Hepatocyte (in vitro differentiated cells): ENCODE data around the gene MYO3B. TPM values are rescaled to one million over a fixed set of nuclear protein-coding genes. Genes with fewer than 3 reads are reported as not detected.

Source experiments
- DNase-seq: peaks from one replicate; pipeline ENCODE4 v3.0.0-alpha.2; 2016; ENCODE audit warnings: low spot score
- H2AFZ ChIP-seq: fragments of 200-600 bp; sonication (generic); 2 replicates; pipeline ENCODE4 v1.6.0; 2016; ENCODE audit warnings: antibody characterized with exemption, mild to moderate bottlenecking
- H3K27ac ChIP-seq: fragments of 200-600 bp; sonication (generic); 2 replicates; pipeline ENCODE4 v1.5.1; 2016; ENCODE audit warnings: mild to moderate bottlenecking
- H3K27me3 ChIP-seq: fragments of 200-600 bp; sonication (generic); 2 replicates; pipeline ENCODE4 v1.6.1; 2016
- H3K36me3 ChIP-seq: fragments of 200-600 bp; sonication (generic); replicated peaks from 2 replicates; pipeline ENCODE4 v1.5.1; 2016; ENCODE audit warnings: low read depth; ENCODE audit not compliant: insufficient read depth
- H3K4me1 ChIP-seq: fragments of 200-600 bp; sonication (generic); 2 replicates; pipeline ENCODE4 v1.5.1; 2016; ENCODE audit warnings: mild to moderate bottlenecking, moderate library complexity; ENCODE audit not compliant: insufficient read depth
- H3K4me2 ChIP-seq: fragments of 200-600 bp; sonication (generic); 2 replicates; pipeline ENCODE4 v1.6.0; 2016
- H3K4me3 ChIP-seq: fragments of 200-600 bp; sonication (generic); 2 replicates; pipeline ENCODE4 v1.5.1; 2016; ENCODE audit warnings: mild to moderate bottlenecking
- H3K79me2 ChIP-seq: fragments of 200-600 bp; sonication (generic); 2 replicates; pipeline ENCODE4 v1.6.0; 2017; ENCODE audit warnings: mild to moderate bottlenecking
- H3K9me2 ChIP-seq: fragments of 200-600 bp; sonication (generic); replicated peaks from 2 replicates; pipeline ENCODE4 v1.6.0; 2017; ENCODE audit warnings: mild to moderate bottlenecking; ENCODE audit not compliant: insufficient read depth
- H3K9me3 ChIP-seq: fragments of 200-600 bp; sonication (generic); 2 replicates; pipeline ENCODE4 v1.5.1; 2016; ENCODE audit warnings: low read depth, mild to moderate bottlenecking
- H4K20me1 ChIP-seq: fragments of 200-600 bp; sonication (generic); 2 replicates; pipeline ENCODE4 v1.6.0; 2016; ENCODE audit warnings: mild to moderate bottlenecking; ENCODE audit not compliant: insufficient read depth, poor library complexity, severe bottlenecking
- CTCF ChIP-seq: fragments of 200-600 bp; sonication (generic); IDR thresholded peaks from 2 replicates; pipeline ENCODE4 v1.5.1; 2016; ENCODE audit warnings: antibody characterized with exemption, mild to moderate bottlenecking; ENCODE audit not compliant: poor library complexity
- EZH2 ChIP-seq: fragments of 200-600 bp; sonication (generic); IDR thresholded peaks from 2 replicates; pipeline ENCODE4 v1.6.1; 2016; ENCODE audit warnings: antibody characterized with exemption, mild to moderate bottlenecking, borderline replicate concordance
- EZH2phosphoT487 ChIP-seq: fragments of 200-600 bp; sonication (generic); IDR thresholded peaks from one replicate; pipeline ENCODE4 v1.6.1; 2018; ENCODE audit warnings: antibody characterized with exemption, mild to moderate bottlenecking, low read depth, moderate library complexity; ENCODE audit not compliant: unreplicated experiment, severe bottlenecking
- WGBS: methylation state at CpG from one replicate; pipeline ENCODE4 v1.1.6; 2016; ENCODE audit warnings: low lambda C conversion rate; ENCODE audit errors: missing lambda C conversion rate; 5-methylcytosine and 5-hydroxymethylcytosine counted together
- polyA plus RNA-seq: library from polyadenylated mRNA; unstranded; fragments of >200 nt; fragmentation: Nextera tagmentation; extraction: Ambion mirVana; gene quantifications from 2 replicates; pipeline ENCODE4 v1.2.1, GENCODE V29; 2016
- total RNA-seq: library from RNA; depleted of rRNA; stranded (reverse); fragments of >200 nt; gene quantifications from 2 replicates; pipeline ENCODE4 v1.2.3, GENCODE V29; 2014

Gene MYO3B
- total and polyA plus RNA-seq, 2 experiments from 2014 or later = 0.63 to 1.1 TPM

DNA sequence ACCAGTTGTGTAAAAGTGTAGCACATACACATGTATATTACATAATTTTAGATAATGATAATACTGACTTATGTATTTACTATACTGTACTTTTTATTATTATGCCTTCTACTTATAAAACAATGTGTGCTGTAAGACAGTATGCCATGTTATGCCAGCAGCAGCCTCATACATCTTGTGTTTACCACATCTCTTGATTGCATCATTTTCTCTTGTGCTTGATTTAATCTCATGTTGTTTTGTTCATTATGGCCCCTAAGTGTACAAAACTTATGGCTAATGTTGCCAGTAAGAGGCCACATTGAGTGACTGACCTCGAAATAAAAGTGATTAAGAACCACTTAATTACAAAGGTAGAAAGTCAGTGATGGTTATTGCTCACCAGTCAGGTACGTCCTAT is 409.2 kb downstream of the MYO3B start:
- H3K9me2 ChIP-seq = no peaks in the 10 kb centered on the region
- no peaks in the 10 kb centered on the region for H3K9me3 ChIP-seq
- peaks cover 7% of the 10 kb centered on the region for H3K4me1 ChIP-seq
- DNase-seq = no peak
- no peaks in the 10 kb centered on the region for H3K27me3 ChIP-seq
- no peaks in the 10 kb centered on the region for H4K20me1 ChIP-seq
- no peaks in the 10 kb centered on the region for H3K36me3 ChIP-seq
- H3K4me2 ChIP-seq = no peak overlapping the region
- 90% methylated on average over 2 of the region's 2 CpGs for WGBS
- no peak overlapping the region for H3K4me3 ChIP-seq
- no peak for TF ChIP-seq CTCF
- H3K79me2 ChIP-seq = no peaks in the 10 kb centered on the region
- H3K27ac ChIP-seq = no peak overlapping the region
- no peak overlapping the region for H2AFZ ChIP-seq

- Histone ChIP-seq H3K27me3 (no peaks in the 10 kb centered on the region), H3K27ac (no peak overlapping the region), H3K79me2 (no peaks in the 10 kb centered on the region), H2AFZ (no peak overlapping the region), H3K9me3 (no peaks in the 10 kb centered on the region), H4K20me1 (no peaks in the 10 kb centered on the region), H3K4me2 (no peak overlapping the region), H3K4me3 (no peak overlapping the region), H3K36me3 (no peaks in the 10 kb centered on the region), H3K9me2 (no peaks in the 10 kb centered on the region), H3K4me1 (peaks cover 7% of the 10 kb centered on the region)
- no peak for DNase-seq
- 58% methylated on average over 2 of the region's 2 CpGs for whole genome bisulfite sequencing
- no peak for TF ChIP-seq EZH2
- no peak for TF ChIP-seq CTCF
- TF ChIP-seq EZH2phosphoT487 = no peak
Observed at GRCh38 chr2:170587922-170588321, 410.0 kb downstream of the MYO3B start.

DNA sequence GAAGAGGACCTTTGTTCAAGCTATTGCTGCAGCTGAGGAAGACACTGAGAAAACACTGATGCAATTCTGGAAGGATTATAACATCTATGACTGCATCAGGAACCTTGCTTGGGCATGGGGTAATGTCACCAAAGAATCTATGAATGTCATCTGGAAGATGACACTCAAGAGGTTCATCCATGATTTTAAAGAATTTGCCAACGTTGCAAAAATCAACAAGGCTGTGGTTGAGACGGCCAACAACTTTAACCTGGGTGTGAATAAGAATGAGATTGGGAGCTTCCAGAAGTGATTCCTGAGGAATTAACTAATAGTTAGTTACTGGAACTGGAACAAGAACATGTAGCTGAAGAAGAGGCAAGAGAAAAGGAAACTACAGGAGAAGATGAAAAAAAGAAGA is 410.8 kb downstream of the MYO3B start:
- no peak for TF ChIP-seq CTCF
- no peak for TF ChIP-seq EZH2phosphoT487
- no peak for TF ChIP-seq EZH2
- H4K20me1 ChIP-seq = no peaks in the 10 kb centered on the region
- no peak for DNase-seq
- peaks cover 7% of the 10 kb centered on the region for H3K4me1 ChIP-seq
- H3K27ac ChIP-seq = no peak overlapping the region
- H3K4me2 ChIP-seq = no peak overlapping the region
- H3K9me2 ChIP-seq = no peaks in the 10 kb centered on the region
- no peaks in the 10 kb centered on the region for H3K27me3 ChIP-seq
- H3K36me3 ChIP-seq = no peaks in the 10 kb centered on the region
- H3K79me2 ChIP-seq = no peaks in the 10 kb centered on the region
- H2AFZ ChIP-seq = no peak overlapping the region
- H3K4me3 ChIP-seq = no peak overlapping the region
- no peaks in the 10 kb centered on the region for H3K9me3 ChIP-seq
- 93% methylated on average over 2 of the region's 2 CpGs for WGBS

DNA sequence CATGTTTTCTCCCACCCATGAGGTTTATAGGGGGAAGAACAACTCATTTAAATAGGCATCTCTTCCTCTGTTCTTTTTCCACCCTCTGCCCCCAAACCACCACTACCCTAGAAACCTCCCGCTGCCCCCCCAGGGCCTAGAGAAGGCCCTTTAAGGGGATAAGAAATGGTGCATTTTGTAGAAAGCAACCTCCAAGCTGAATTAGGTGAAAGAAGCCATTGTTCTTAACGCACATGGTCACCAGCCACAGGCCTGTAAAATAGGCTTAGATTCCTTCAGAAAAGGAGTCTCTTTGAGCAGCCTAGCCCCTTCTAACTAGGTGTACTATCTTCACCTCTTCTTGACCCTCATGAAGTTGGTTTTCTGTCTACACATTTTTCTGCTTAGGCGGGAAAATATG is 418.6 kb downstream of the MYO3B start:
- DNase-seq = no peak
- H3K4me2 ChIP-seq = no peak overlapping the region
- H3K36me3 ChIP-seq = no peaks in the 10 kb centered on the region
- no peaks in the 10 kb centered on the region for H3K9me2 ChIP-seq
- H3K27ac ChIP-seq = no peak overlapping the region
- TF ChIP-seq EZH2 (no peak), EZH2phosphoT487 (no peak), CTCF (no peak)
- no peaks in the 10 kb centered on the region for H4K20me1 ChIP-seq
- H2AFZ ChIP-seq = no peak overlapping the region
- no peaks in the 10 kb centered on the region for H3K79me2 ChIP-seq
- 97% methylated on average over 3 of the region's 3 CpGs for WGBS
- no peaks in the 10 kb centered on the region for H3K9me3 ChIP-seq
- no peak overlapping the region for H3K4me3 ChIP-seq
- no peaks in the 10 kb centered on the region for H3K27me3 ChIP-seq
- no peaks in the 10 kb centered on the region for H3K4me1 ChIP-seq
